Heart right ventricle (tissue), 16 donors: ENCODE measurements around the gene NKX6-1. TPM values are rescaled to one million over a fixed set of nuclear protein-coding genes. Genes with fewer than 3 reads are reported as not detected.

Experiments
- ATAC-seq, 8 donors: fragments of 200-7000 bp; cut with Tn5 transposase; one replicate each; pipeline ENCODE4 v1.9.1; 2020; ENCODE audit warnings: mild to moderate bottlenecking in 8 of 8, moderate library complexity in 8 of 8, moderate number of reproducible peaks in 1 of 8
- DNase-seq, 2 donors: peaks; one replicate each; pipeline ENCODE4 v3.0.0-alpha.2; 2020
- H3K27ac ChIP-seq, 10 donors: fragments of 200-600 bp; sonication (generic) in 2 of 10; one replicate each; pipeline versions ENCODE4 v1.5.0 to v1.8.0; 2020 to 2022; ENCODE audit warnings: mild to moderate bottlenecking in 3 of 10
- H3K27me3 ChIP-seq, 7 donors: fragments of 200-600 bp; one replicate each; pipeline ENCODE4 v1.8.0; 2021 to 2022; ENCODE audit warnings: mild to moderate bottlenecking in 2 of 7
- H3K36me3 ChIP-seq, 9 donors: fragments of 200-600 bp; sonication (generic) in 1 of 9; one replicate each; pipeline versions ENCODE4 v1.5.0 to v1.8.0; 2020 to 2022; ENCODE audit warnings: mild to moderate bottlenecking in 2 of 9
- H3K4me1 ChIP-seq, 9 donors: fragments of 200-600 bp; sonication (generic) in 1 of 9; one replicate each; pipeline versions ENCODE4 v1.5.0 to v1.8.0; 2020 to 2022; ENCODE audit warnings: mild to moderate bottlenecking in 4 of 9
- H3K4me3 ChIP-seq, 10 donors: fragments of 200-600 bp; sonication (generic) in 2 of 10; one replicate each; pipeline versions ENCODE4 v1.5.0 to v1.8.0; 2020 to 2022; ENCODE audit warnings: mild to moderate bottlenecking in 7 of 10, moderate library complexity in 2 of 10
- H3K9me3 ChIP-seq, 11 donors: fragments of 200-600 bp in 10 of 11; sonication (generic) in 2 of 11; one replicate each; pipeline versions ENCODE4 v1.5.0 to v1.8.0; 2013 to 2022; ENCODE audit warnings: mild to moderate bottlenecking in 2 of 11, control low read depth in 1 of 11, moderate library complexity in 1 of 11
- CTCF ChIP-seq, 9 donors: fragments of 200-600 bp; sonication (generic) in 2 of 9; IDR thresholded peaks; one replicate each; pipeline versions ENCODE4 v1.5.0 to v1.8.0; 2021 to 2022; ENCODE audit warnings: antibody characterized with exemption in 9 of 9, mild to moderate bottlenecking in 5 of 9, moderate library complexity in 1 of 9
- WGBS, 2 donors: extraction: QIAGEN DNeasy Blood & Tissue Kit; methylation state at CpG; one replicate each; pipeline ENCODE4 v1.1.7; 2013; ENCODE audit warnings: inconsistent platforms in 1 of 2; 5-methylcytosine and 5-hydroxymethylcytosine counted together
- intact Hi-C, 10 donors: fragments of 100-400 bp; cut with DNase I; formaldehyde crosslinking; loops; one replicate each; pipeline versions ENCODE4 v1.11.1 to v1.14.2; 2022
- polyA plus RNA-seq, 2 donors: library from polyadenylated mRNA; stranded (reverse); fragments of 200-250 nt; gene quantifications; one replicate each; pipeline ENCODE4 v1.2.3, GENCODE V29; 2013
- total RNA-seq, 10 donors: library from RNA; stranded (reverse); fragmentation: NEBNext Ultra II Directional in 3 of 10; extraction: Animal tissue kit (Norgen Biotek cat#: 25700) in 3 of 10; gene quantifications; one replicate each; pipeline versions ENCODE4 v1.2.1 to v1.2.4, GENCODE V29; 2021 to 2023
- donor health status: Arrhythmogenic right ventricular cardiomyopathy.
- donor health status: ischemic (EF 13 %, LVEDD 7.1; RV severe dilation, severe dysfunction).
- donor health status: healthy with polysubstance abuse.
- donor health status: DM: no; HTN: yes; CAD: no.
- donor health status: DM: no; HTN: no; CAD: no.
- donor health status: ischemic (EF 25% LVEDD 6.9; RV normal size, moderate dysfunction).
- donor health status: ischemic (EF 25% LVEDD 5.7; RV mildly dilated, moderate dysfunction).
- donor health status: healthy.
- donor health status: DM: yes; HTN: yes; CAD: no.
- donor health status: Ischemic cardiomyopathy.
- donor health status: ischemic (EF 35%, LVEDD 5.7; RV mildly dilated, moderate dysfunction).
- donor health status: nonischemic (EF 11% LVEDD 7.7; RV severe dilation, severe dysfunction).
- donor health status: DM: yes; HTN: yes; CAD: no.
- donor health status: PGD.
- donor health status: ischemic (EF 29% LVEDD 5.4; RV normal size, mild dysfunction).
- donor health status: nonischemic (EF 23%, LVEDD 6.1; RV moderate dilation, normal function).

NKX6-1 gene
- total and polyA plus RNA-seq, 12 donors: not detected

GRCh38 chr4:84494076-84494475 is 5.0 kb downstream of the NKX6-1 start:
- no peak for TF ChIP-seq CTCF (IDR thresholded peaks at IDR 0.05)
- H3K27ac ChIP-seq: no peak overlapping the region
- no peaks in the 10 kb centered on the region for H3K9me3 ChIP-seq
- WGBS, 2 donors: 3 to 20% methylated on average over 2 of the region's 2 CpGs
- H3K4me3 ChIP-seq: no peak overlapping the region
- DNase-seq (no peak), ATAC-seq (no peak)
- peaks cover 47 to 100% (median 99%) of the 10 kb centered on the region in 7 donors for H3K27me3 ChIP-seq
- H3K36me3 ChIP-seq: no peaks in the 10 kb centered on the region
- peaks cover 4 to 45% (median 26%) of the 10 kb centered on the region in 9 donors for H3K4me1 ChIP-seq
- intact Hi-C loops: no loop called here

DNA sequence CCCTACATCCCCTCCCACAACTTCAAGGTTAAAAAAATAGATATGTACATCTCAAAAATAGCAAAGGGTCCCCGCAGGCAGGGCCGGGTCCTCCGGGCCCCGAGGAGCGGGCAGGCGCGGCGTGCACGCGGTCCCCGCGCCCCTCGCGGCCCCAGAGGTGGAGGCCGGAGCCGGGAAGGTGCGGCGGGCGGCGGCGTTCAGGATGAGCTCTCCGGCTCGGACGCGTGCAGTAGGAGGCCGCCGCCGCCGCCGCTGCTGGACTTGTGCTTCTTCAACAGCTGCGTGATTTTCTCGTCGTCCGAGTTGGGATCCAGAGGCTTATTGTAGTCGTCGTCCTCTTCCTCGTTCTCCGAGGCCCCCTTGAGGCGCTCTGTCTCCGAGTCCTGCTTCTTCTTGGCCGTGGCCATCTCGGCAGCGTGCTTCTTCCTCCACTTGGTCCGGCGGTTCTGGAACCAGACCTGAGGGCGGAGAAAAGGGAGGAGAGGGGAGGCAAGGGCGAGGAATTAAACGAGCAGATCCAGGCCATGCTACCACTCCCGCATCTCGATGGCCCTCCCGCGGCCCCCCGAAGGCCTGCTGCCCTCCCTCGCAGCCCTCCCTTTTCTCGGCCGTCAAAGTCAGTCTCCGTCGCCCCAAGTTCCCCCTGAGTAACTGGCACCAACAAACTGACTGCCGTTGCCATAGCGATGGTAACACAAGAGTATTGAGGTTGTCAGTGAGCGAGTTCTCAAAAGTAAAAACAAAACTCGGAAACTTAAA is 5.8 kb downstream of the NKX6-1 start:
- Histone ChIP-seq H3K4me3 (peak overlapping the region in 4 of 10 donors; percentile 1 to 22 (median 4)), H3K36me3 (no peaks in the 10 kb centered on the region), H3K27ac (no peak overlapping the region), H3K9me3 (no peaks in the 10 kb centered on the region), H3K4me1 (peaks cover 0 to 37% (median 17%) of the 10 kb centered on the region in 9 donors), H3K27me3 (peaks cover 40 to 99% (median 98%) of the 10 kb centered on the region in 7 donors)
- WGBS, 2 donors: 2 to 3% methylated on average over 57 to 62 of the region's 62 CpGs
- ATAC-seq: no peak
- no peak for TF ChIP-seq CTCF (IDR thresholded peaks at IDR 0.05)
- DNase-seq: no peak
- intact Hi-C loops: no loop called here

DNA sequence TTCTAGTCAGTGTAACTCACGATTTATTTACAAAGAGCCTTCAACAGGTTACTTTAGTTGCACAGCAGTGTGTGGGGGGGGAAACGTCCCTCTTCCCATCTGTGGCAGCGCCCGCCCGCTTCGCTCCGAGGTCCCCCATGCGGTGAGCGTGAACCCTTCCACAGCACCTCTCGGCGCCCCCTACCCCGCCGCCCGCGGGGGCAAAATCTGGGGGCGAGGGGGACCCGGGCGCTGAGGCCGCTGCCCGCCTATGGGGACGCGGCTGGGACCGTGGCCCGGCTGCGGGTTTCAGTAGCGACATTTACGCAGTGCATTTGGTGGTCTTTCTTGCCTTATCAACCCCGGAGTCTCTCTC is 6.4 kb downstream of the NKX6-1 start:
- Histone ChIP-seq H3K27ac (no peak overlapping the region), H3K4me3 (peak overlapping the region in 2 of 10 donors; percentile 4 to 22), H3K4me1 (peaks cover 0 to 31% (median 12%) of the 10 kb centered on the region in 9 donors), H3K36me3 (no peaks in the 10 kb centered on the region), H3K9me3 (no peaks in the 10 kb centered on the region), H3K27me3 (peaks cover 35 to 99% (median 98%) of the 10 kb centered on the region in 7 donors)
- ATAC-seq (no peak), DNase-seq (no peak)
- 3 to 4% methylated on average over 28 of the region's 28 CpGs for WGBS, 2 donors
- intact Hi-C loops: no loop called here
- no peak for TF ChIP-seq CTCF (IDR thresholded peaks at IDR 0.05)

DNA sequence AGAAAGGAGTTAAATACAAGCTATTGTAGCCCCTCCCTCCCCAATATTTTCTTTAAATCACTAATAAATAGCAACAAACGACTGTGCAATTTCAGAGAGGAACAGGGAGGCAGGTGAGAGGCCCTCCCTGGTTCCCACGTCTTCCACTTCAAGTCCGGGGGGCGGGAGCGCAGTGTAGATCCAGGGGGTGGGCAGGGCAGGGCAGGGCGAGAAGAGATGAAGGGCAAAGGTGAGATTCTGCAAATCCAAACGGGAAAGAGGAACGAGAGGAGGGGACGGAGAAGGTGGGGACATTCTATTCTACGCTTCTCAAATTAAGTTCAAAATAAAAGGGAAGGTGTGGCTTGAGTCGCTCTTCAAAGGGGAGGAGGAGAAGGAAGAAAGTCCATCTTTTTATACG is 6.8 kb downstream of the NKX6-1 start:
- WGBS, 2 donors: 5% methylated on average over 12 of the region's 12 CpGs
- DNase-seq (no peak), ATAC-seq (no peak)
- no peaks in the 10 kb centered on the region for H3K36me3 ChIP-seq
- peaks cover 30 to 99% (median 98%) of the 10 kb centered on the region in 7 donors for H3K27me3 ChIP-seq
- TF ChIP-seq CTCF (IDR thresholded peaks at IDR 0.05): no peak
- H3K9me3 ChIP-seq: no peaks in the 10 kb centered on the region
- no peak overlapping the region for H3K27ac ChIP-seq
- H3K4me1 ChIP-seq: peaks cover 0 to 28% (median 11%) of the 10 kb centered on the region in 9 donors
- intact Hi-C loops: no loop called here
- H3K4me3 ChIP-seq: no peak overlapping the region
